GM12872 (cell line): ENCODE measurements around the gene SHQ1.

Source experiments
- CTCF ChIP-seq: IDR thresholded peaks from 3 replicates; pipeline ENCODE4 v1.5.1; 2011; ENCODE audit warnings: low read depth, mild to moderate bottlenecking, low read length, moderate library complexity; ENCODE audit not compliant: insufficient read depth

The SHQ1 gene

GRCh38 chr3:72846166-72846565 is 2.1 kb downstream of the SHQ1 start:
- TF ChIP-seq CTCF, result no peak

DNA sequence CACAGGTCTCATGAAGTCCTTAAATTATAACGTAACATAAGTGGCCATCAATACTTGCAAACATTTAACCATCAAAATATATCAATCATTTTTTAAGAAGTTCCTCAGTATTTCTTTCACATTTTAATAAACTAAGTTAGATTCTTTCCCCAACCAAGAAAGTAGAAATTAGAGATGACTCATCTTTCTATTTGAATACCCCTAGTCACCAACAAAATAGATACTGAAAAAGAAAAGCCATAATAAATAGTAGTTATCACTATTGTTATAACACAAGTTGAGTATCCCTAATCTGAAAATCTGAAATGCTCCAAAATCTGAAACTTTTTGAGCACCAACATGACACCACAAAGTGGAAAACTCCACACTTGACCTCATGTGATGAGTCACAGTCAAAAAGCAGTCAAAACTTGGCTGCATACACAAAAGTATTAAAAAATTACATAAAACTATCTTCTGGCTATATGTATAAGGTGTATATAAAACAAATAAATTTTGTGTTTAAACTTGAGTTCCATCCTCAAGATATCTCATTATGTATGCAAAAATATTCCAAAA is 3.7 kb downstream of the SHQ1 start:
- no peak for TF ChIP-seq CTCF

GRCh38 chr3:72839057-72839456 is 9.2 kb downstream of the SHQ1 start:
- TF ChIP-seq CTCF, result no peak

GRCh38 chr3:72836923-72837322 is 11.3 kb downstream of the SHQ1 start:
- TF ChIP-seq CTCF, result no peak

- TF ChIP-seq CTCF, result no peak
Measured at GRCh38 chr3:72836416-72836815, 11.8 kb downstream of the SHQ1 start.

DNA sequence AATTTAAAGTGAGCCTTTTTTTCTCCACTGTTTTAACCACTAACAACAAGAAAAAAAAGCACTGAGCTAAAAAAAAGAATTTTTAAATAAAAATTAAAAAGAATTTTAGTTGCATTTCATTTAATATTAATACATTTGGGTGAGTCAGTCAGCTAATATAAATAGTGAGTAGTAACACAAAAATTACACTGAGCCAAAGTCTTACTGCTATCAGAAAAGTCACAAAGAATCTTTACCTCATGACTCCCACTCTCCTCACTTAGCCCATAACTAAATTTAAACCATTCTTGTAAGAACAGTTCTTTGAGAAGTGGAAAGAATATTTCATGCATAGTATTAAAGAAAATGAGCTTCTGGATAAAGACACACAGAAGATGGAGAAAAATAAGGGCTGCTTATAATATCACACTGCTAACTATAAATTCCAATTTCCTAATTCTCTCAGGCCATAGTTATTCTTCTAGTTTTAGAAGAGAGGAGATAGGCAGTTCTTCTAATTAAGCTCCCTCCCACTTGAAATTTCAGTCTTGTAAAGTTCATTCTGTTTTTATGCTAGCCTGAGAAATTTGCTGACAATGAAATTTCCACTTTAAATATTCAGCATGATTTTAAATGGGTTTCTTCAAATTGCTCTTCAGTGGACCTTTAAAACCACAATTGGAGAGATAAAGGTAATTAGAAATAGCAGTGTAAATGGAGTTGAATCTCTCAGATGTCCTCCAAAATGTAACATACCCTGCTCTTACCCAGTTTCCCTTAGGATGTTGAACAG is 17.6 kb downstream of the SHQ1 start:
- no peak for TF ChIP-seq CTCF

DNA sequence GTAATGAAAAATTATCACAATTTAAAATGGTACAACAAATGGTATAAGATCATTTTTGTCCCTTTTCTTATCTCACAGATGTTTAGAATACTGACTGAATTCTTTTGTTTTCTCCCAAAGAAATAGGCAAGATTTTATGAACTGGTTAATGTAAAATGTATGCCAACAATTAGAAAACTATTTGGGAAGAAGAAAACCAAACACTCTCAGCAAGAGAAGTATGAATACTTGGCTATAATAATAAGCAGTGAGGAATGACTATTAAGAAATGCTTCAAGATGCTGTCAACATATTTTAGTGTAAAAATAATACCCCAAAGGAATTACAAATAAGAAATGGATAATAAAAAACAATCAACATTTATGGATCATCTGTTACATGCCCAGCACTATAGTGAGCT is 18.5 kb downstream of the SHQ1 start:
- no peak for TF ChIP-seq CTCF
